Vagina (tissue), 2 donors: ENCODE measurements around the gene MXD3. TPM values are rescaled to one million over a fixed set of nuclear protein-coding genes. Genes with fewer than 3 reads are reported as not detected.
A peak's percentile ranks its signal among the peaks of the same experiment; 100 is the strongest.

Experiments
- DNase-seq, 2 donors: peaks; one replicate each; pipeline ENCODE4 v3.0.0-alpha.2; 2017; ENCODE audit errors: extremely low spot score in 2 of 2
- H3K27ac ChIP-seq: fragments of 200-600 bp; sonication (generic); one replicate; pipeline ENCODE4 v1.5.1; 2019
- H3K27me3 ChIP-seq: fragments of 200-600 bp; sonication (generic); one replicate; pipeline ENCODE4 v1.5.1; 2019
- H3K36me3 ChIP-seq, 2 donors: fragments of 200-600 bp; sonication (generic); one replicate each; pipeline ENCODE4 v1.5.1; 2017 to 2019
- H3K4me1 ChIP-seq: fragments of 200-600 bp; sonication (generic); one replicate; pipeline ENCODE4 v1.5.1; 2019
- H3K4me3 ChIP-seq, 2 donors: fragments of 200-600 bp; sonication (generic); 1 replicate in 1 of 2; 2 replicates in 1 of 2; pipeline ENCODE4 v1.5.1; 2016 to 2019
- H3K9me3 ChIP-seq: fragments of 200-600 bp; sonication (generic); one replicate; pipeline ENCODE4 v1.5.1; 2019
- POLR2A ChIP-seq, 2 donors: fragments of 450-650 bp; IDR thresholded peaks; one replicate each; pipeline ENCODE4 v1.6.1; 2017; ENCODE audit warnings: antibody characterized with exemption in 2 of 2, mild to moderate bottlenecking in 2 of 2, moderate library complexity in 2 of 2
- POLR2AphosphoS5 ChIP-seq, 2 donors: sonication (generic); formaldehyde crosslinking; IDR thresholded peaks; one replicate each; pipeline ENCODE4 v1.9.0; 2017; ENCODE audit warnings: antibody characterized with exemption in 2 of 2, mild to moderate bottlenecking in 2 of 2, low read depth in 1 of 2; ENCODE audit not compliant: insufficient read depth in 1 of 2
- intact Hi-C: fragments of 100-400 bp; cut with DNase I; formaldehyde crosslinking; loops from one replicate; pipeline ENCODE4 v1.15.1; 2023
- total RNA-seq: library from RNA; depleted of rRNA; stranded (reverse); fragments of >200 nt; gene quantifications from one replicate; pipeline ENCODE4 v1.2.3, GENCODE V29; 2016
- TF ChIP-seq, protein P1 (sequence below), 3 experiments: fragments of 450-650 bp in 2 of 3; fragments of 200-600 bp in 1 of 3; sonication (generic) in 1 of 3; IDR thresholded peaks; one replicate each; pipeline ENCODE4 v1.5.1; 2017 to 2019; ENCODE audit warnings: antibody characterized with exemption in 3 of 3, mild to moderate bottlenecking in 2 of 3, moderate library complexity in 2 of 3

The MXD3 gene
- total RNA-seq, 1 donor from 2014 or later = 5.4 TPM

DNA sequence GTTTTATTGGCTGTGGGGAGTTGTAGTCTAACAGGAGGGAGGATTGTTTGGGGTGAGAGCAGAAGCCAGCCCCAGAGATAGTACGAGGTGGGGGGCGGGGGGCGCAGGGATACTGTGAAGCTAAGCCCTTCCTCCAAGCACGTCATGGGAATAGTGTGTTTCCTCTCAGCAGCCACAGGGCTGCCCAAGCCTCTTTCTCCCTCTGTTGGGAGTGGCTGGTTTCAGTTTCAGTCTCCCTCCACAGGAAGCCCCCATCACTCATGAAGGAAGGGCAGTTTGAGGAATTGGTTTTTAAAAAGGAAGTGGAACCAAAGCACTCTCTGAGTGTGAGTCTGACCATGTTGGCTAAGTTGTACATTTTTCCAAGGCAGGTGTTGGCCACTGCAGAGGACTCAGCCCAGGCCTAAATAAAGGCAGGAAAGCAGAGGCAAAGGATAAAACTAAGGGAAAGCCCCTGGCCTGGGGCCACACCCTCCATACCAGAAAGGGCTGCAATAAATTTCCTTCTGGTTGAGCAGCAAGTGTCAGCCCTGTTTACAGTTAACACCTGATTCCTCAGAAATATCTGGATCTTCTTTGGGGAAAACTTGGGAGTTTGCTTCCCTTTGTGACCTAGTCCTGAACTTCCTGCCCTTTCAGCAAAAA is 11.3 kb downstream of the MXD3 start:
- intact Hi-C loops = loop anchor here (10.0 kb wide), 1 partner anchor 186 kb away; no protein-coding TSS in a partner anchor
- Histone ChIP-seq H3K27me3 (no peaks in the 10 kb centered on the region), H3K36me3 (peaks cover 0 to 13% of the 10 kb centered on the region in 2 donors)

DNA sequence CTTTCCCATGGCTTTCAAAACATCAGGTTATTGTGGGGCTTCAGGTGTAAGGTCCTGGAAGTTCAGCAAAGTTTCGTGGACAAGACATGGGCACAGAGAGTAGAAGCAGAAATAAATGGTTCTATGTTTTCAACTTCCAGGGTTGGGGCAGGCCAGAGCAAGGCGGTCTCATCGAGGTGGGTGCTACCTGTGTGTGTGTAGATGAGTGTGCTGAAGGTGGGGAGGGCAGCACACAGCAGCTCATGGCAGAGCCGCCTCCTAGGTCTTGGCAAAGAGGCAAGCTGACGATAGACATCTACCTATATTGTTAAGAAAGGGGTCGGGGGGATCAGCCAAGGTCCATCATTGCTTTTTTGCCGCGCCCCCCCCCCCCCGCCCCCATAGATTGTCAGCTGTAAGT is 12.0 kb downstream of the MXD3 start:
- Histone ChIP-seq H3K27ac (peak overlapping the region; percentile 84), H3K4me1 (peaks cover 58% of the 10 kb centered on the region), H3K9me3 (no peaks in the 10 kb centered on the region), H3K27me3 (no peaks in the 10 kb centered on the region), H3K36me3 (peaks cover 0 to 20% of the 10 kb centered on the region in 2 donors), H3K4me3 (no peak overlapping the region)
- intact Hi-C loops = loop anchor here (10.0 kb wide), 1 partner anchor 185 kb away; no protein-coding TSS in a partner anchor
- no peak for TF ChIP-seq POLR2A (IDR thresholded peaks at IDR 0.05)
- no peak for DNase-seq

More for the DNA sequence above, 11.3 kb downstream of the MXD3 start:
- Histone ChIP-seq H3K4me3 (no peak overlapping the region), H3K27ac (peak overlapping the region; percentile 84), H3K9me3 (no peaks in the 10 kb centered on the region), H3K4me1 (peaks cover 65% of the 10 kb centered on the region)
- TF ChIP-seq POLR2A (IDR thresholded peaks at IDR 0.05) (no peak), POLR2AphosphoS5 (IDR thresholded peaks at IDR 0.05; ENCODE audit: insufficient read depth in 1 of 2, low read depth in 1 of 2) (no peak)
- TF ChIP-seq, protein P1, sequence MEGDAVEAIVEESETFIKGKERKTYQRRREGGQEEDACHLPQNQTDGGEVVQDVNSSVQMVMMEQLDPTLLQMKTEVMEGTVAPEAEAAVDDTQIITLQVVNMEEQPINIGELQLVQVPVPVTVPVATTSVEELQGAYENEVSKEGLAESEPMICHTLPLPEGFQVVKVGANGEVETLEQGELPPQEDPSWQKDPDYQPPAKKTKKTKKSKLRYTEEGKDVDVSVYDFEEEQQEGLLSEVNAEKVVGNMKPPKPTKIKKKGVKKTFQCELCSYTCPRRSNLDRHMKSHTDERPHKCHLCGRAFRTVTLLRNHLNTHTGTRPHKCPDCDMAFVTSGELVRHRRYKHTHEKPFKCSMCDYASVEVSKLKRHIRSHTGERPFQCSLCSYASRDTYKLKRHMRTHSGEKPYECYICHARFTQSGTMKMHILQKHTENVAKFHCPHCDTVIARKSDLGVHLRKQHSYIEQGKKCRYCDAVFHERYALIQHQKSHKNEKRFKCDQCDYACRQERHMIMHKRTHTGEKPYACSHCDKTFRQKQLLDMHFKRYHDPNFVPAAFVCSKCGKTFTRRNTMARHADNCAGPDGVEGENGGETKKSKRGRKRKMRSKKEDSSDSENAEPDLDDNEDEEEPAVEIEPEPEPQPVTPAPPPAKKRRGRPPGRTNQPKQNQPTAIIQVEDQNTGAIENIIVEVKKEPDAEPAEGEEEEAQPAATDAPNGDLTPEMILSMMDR (IDR thresholded peaks at IDR 0.05) = no peak
- DNase-seq = no peak

DNA sequence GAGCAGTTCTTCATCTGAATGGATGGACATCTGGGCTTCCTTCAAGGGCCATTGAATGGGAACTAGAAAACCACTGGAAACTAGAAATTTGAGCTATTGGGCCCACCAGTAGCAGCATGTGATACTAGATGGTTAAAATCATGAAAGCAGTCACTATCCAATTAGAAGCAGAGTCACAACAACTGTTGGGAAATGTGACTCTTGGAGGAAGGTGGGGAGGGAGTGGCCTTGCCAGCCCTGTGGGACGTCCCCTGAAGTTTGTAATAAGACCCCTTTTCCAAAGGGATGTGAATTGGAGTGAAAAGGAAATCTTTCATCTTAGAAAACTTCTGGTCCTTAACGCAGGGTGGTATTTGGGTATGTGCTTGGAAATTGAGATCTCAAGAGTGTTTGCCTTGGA is 13.8 kb downstream of the MXD3 start:
- Histone ChIP-seq H3K27ac (no peak overlapping the region), H3K4me3 (no peak overlapping the region), H3K36me3 (peaks cover 0 to 38% of the 10 kb centered on the region in 2 donors), H3K9me3 (no peaks in the 10 kb centered on the region), H3K27me3 (no peaks in the 10 kb centered on the region), H3K4me1 (peaks cover 48% of the 10 kb centered on the region)
- no peak for DNase-seq
- intact Hi-C loops = no loop called here
- TF ChIP-seq POLR2AphosphoS5 (IDR thresholded peaks at IDR 0.05; ENCODE audit: insufficient read depth in 1 of 2, low read depth in 1 of 2) = no peak
- no peak for TF ChIP-seq POLR2A (IDR thresholded peaks at IDR 0.05)
- TF ChIP-seq, protein P1 (IDR thresholded peaks at IDR 0.05) = no peak

DNA sequence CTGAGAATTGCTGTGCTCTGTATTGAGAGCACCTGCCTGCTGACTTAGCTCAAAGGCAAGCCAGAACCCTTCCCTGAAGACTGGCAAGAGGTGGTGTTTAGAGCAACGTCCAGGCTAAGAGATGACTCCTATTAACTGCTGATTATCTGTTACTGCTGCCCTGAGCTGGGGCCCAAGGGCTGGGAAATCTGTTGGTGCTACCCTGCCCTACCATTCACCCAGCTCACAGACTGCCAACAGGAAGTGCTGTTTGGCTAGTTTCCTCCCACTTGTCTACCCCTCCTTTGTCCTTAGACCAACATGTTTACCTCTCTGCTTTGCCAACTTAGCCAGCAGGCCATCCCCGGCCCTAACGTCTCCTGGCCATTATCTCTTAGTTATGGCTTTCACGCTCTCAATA is 15.1 kb downstream of the MXD3 start:
- Histone ChIP-seq H3K9me3 (no peaks in the 10 kb centered on the region), H3K4me3 (no peak overlapping the region), H3K4me1 (peaks cover 34% of the 10 kb centered on the region), H3K36me3 (peaks cover 0 to 50% of the 10 kb centered on the region in 2 donors), H3K27me3 (no peaks in the 10 kb centered on the region), H3K27ac (no peak overlapping the region)
- intact Hi-C loops = no loop called here
- TF ChIP-seq POLR2AphosphoS5 (IDR thresholded peaks at IDR 0.05; ENCODE audit: insufficient read depth in 1 of 2, low read depth in 1 of 2) = no peak
- TF ChIP-seq POLR2A (IDR thresholded peaks at IDR 0.05) = no peak
- TF ChIP-seq, protein P1 (IDR thresholded peaks at IDR 0.05) = no peak
- no peak for DNase-seq

DNA sequence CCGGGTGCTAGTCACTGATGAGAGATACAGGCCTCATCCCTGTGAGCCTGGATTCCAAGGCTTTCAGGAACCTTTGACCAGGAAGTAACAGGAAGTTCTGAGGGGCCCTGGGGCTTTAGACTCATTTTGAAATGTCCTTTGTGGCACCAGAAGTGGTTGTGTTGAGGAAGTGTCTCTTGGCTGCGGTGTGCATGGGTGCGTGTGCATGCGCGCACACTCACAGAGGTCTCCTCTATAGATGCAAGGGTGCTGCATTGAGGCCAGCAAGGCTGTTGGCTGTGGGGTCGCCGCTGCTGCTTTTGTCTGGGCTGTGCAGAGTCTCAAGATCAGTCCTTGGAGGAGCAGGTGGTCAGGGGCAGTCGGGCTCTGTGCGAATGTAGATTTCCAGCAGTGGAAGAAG is 15.8 kb downstream of the MXD3 start:
- Histone ChIP-seq H3K4me3 (no peak overlapping the region), H3K4me1 (peaks cover 28% of the 10 kb centered on the region), H3K36me3 (peaks cover 0 to 47% of the 10 kb centered on the region in 2 donors), H3K9me3 (no peaks in the 10 kb centered on the region), H3K27me3 (no peaks in the 10 kb centered on the region), H3K27ac (no peak overlapping the region)
- TF ChIP-seq POLR2A (IDR thresholded peaks at IDR 0.05) = no peak
- TF ChIP-seq POLR2AphosphoS5 (IDR thresholded peaks at IDR 0.05; ENCODE audit: insufficient read depth in 1 of 2, low read depth in 1 of 2) = peak in 1 of 2 donors; percentile 13
- DNase-seq = no peak
- intact Hi-C loops = no loop called here

DNA sequence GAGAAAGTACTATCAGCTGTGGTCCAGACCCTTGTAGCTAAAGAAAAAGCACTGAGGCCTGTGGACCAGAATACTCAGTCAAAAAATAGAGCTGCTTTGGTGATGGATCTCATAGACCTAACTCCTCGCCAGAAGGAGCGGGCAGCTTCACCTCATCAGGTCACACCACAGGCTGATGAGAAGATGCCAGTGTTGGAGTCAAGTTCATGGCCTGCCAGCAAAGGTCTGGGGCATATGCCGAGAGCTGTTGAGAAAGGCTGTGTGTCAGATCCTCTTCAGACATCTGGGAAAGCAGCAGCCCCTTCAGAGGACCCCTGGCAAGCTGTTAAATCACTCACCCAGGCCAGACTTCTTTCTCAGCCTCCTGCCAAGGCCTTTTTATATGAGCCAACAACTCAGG is 17.1 kb downstream of the MXD3 start:
- no peak for DNase-seq
- H3K9me3 ChIP-seq = no peaks in the 10 kb centered on the region
- no peak overlapping the region for H3K4me3 ChIP-seq
- TF ChIP-seq POLR2A (IDR thresholded peaks at IDR 0.05) (no peak), POLR2AphosphoS5 (IDR thresholded peaks at IDR 0.05; ENCODE audit: insufficient read depth in 1 of 2, low read depth in 1 of 2) (no peak)
- TF ChIP-seq, protein P1 (IDR thresholded peaks at IDR 0.05) = no peak
- peaks cover 15% of the 10 kb centered on the region for H3K4me1 ChIP-seq
- peaks cover 0 to 57% of the 10 kb centered on the region in 2 donors for H3K36me3 ChIP-seq
- H3K27me3 ChIP-seq = no peaks in the 10 kb centered on the region
- H3K27ac ChIP-seq = no peak overlapping the region
- intact Hi-C loops = no loop called here
